Smooth muscle cell (in vitro differentiated cells): ENCODE data around the gene CRTC3. TPM values are rescaled to one million over a fixed set of nuclear protein-coding genes. Genes with fewer than 3 reads are reported as not detected.

Source experiments
- DNase-seq: peaks from one replicate; lab custom pipeline; 2025; ENCODE audit not compliant: unreplicated experiment; lab: John Stamatoyannopoulos, UW
- H2AFZ ChIP-seq: fragments of 200-600 bp; sonication (generic); 2 replicates; pipeline ENCODE4 v1.6.0; 2016; ENCODE audit warnings: antibody characterized with exemption, low read depth, mild to moderate bottlenecking
- H3F3A ChIP-seq: fragments of 200-600 bp; sonication (generic); 2 replicates; pipeline ENCODE4 v1.6.0; 2017; ENCODE audit warnings: antibody characterized with exemption, low read depth
- H3K27ac ChIP-seq: fragments of 200-600 bp; sonication (generic); 2 replicates; pipeline ENCODE4 v1.5.1; 2016; ENCODE audit warnings: low read depth, mild to moderate bottlenecking
- H3K27me3 ChIP-seq: fragments of 200-600 bp; sonication (generic); 2 replicates; pipeline ENCODE4 v1.6.1; 2016; ENCODE audit warnings: low read depth, mild to moderate bottlenecking
- H3K36me3 ChIP-seq: fragments of 200-600 bp; sonication (generic); 2 replicates; pipeline ENCODE4 v1.5.1; 2016; ENCODE audit warnings: low read depth
- H3K4me1 ChIP-seq: fragments of 200-600 bp; sonication (generic); 2 replicates; pipeline ENCODE4 v1.5.1; 2016; ENCODE audit warnings: low read depth
- H3K4me2 ChIP-seq: fragments of 200-600 bp; sonication (generic); 2 replicates; pipeline ENCODE4 v1.6.0; 2016; ENCODE audit warnings: mild to moderate bottlenecking
- H3K4me3 ChIP-seq: fragments of 200-600 bp; sonication (generic); 2 replicates; pipeline ENCODE4 v1.5.1; 2016; ENCODE audit warnings: mild to moderate bottlenecking
- H3K79me2 ChIP-seq: fragments of 200-600 bp; sonication (generic); 2 replicates; pipeline ENCODE4 v1.6.0; 2016; ENCODE audit warnings: low read depth, mild to moderate bottlenecking
- H3K9ac ChIP-seq: fragments of 200-600 bp; sonication (generic); 2 replicates; pipeline ENCODE4 v1.6.0; 2016; ENCODE audit warnings: low read depth
- H3K9me3 ChIP-seq: fragments of 200-600 bp; sonication (generic); replicated peaks from 2 replicates; pipeline ENCODE4 v1.5.1; 2016; ENCODE audit warnings: low read depth
- H4K20me1 ChIP-seq: fragments of 200-600 bp; sonication (generic); 2 replicates; pipeline ENCODE4 v1.6.0; 2016; ENCODE audit warnings: low read depth
- CTCF ChIP-seq: fragments of 200-600 bp; sonication (generic); IDR thresholded peaks from 2 replicates; pipeline ENCODE4 v1.5.1; 2017; ENCODE audit warnings: borderline replicate concordance, mild to moderate bottlenecking, antibody characterized with exemption; ENCODE audit not compliant: insufficient read depth, poor library complexity, severe bottlenecking
- WGBS: methylation state at CpG from one replicate; pipeline ENCODE4 v1.1.7; 2016; ENCODE audit warnings: low lambda C conversion rate; 5-methylcytosine and 5-hydroxymethylcytosine counted together
- polyA plus RNA-seq: library from polyadenylated mRNA; unstranded; fragments of >200 nt; fragmentation: Nextera tagmentation; extraction: Ambion mirVana; gene quantifications from 2 replicates; pipeline ENCODE4 v1.2.1, GENCODE V29; 2016
- total RNA-seq: library from RNA; depleted of rRNA; stranded (reverse); fragments of >200 nt; gene quantifications from 2 replicates; pipeline ENCODE4 v1.2.3, GENCODE V29; 2014

Gene CRTC3
- total and polyA plus RNA-seq, 2 experiments from 2014 or later: 12.2 to 12.5 TPM

- Histone ChIP-seq H3K9me3 (no peaks in the 10 kb centered on the region), H3K79me2 (no peaks in the 10 kb centered on the region), H4K20me1 (no peaks in the 10 kb centered on the region), H3K4me1 (no peaks in the 10 kb centered on the region), H3K36me3 (no peaks in the 10 kb centered on the region), H3K4me2 (peak overlapping the region; percentile 37), H2AFZ (no peak overlapping the region), H3K9ac (peak overlapping the region; percentile 41), H3K4me3 (no peak overlapping the region), H3K27me3 (no peaks in the 10 kb centered on the region), H3K27ac (peak overlapping the region; percentile 81), H3F3A (no peaks in the 10 kb centered on the region)
- TF ChIP-seq CTCF: no peak
- DNase-seq: no peak
- 47% methylated on average over 5 of the region's 5 CpGs for WGBS
These were observed 87.4 kb downstream of the CRTC3 start for GRCh38 chr15:90617171-90617570.

- no peak for DNase-seq
- H3K4me3 ChIP-seq: no peak overlapping the region
- H4K20me1 ChIP-seq: no peaks in the 10 kb centered on the region
- no peaks in the 10 kb centered on the region for H3K27me3 ChIP-seq
- no peak for TF ChIP-seq CTCF
- H3F3A ChIP-seq: no peaks in the 10 kb centered on the region
- H3K4me2 ChIP-seq: peak overlapping the region; percentile 37
- H3K27ac ChIP-seq: peak overlapping the region; percentile 81
- no peaks in the 10 kb centered on the region for H3K36me3 ChIP-seq
- no peaks in the 10 kb centered on the region for H3K4me1 ChIP-seq
- no peaks in the 10 kb centered on the region for H3K79me2 ChIP-seq
- no peaks in the 10 kb centered on the region for H3K9me3 ChIP-seq
- no peak overlapping the region for H2AFZ ChIP-seq
- WGBS: 79% methylated on average over 7 of the region's 7 CpGs
- peak overlapping the region; percentile 41 for H3K9ac ChIP-seq
These were observed 88.0 kb downstream of the CRTC3 start for GRCh38 chr15:90617668-90618097.

GRCh38 chr15:90618330-90619125, 88.8 kb downstream of the CRTC3 start:
- no peak overlapping the region for H3K9ac ChIP-seq
- H3K36me3 ChIP-seq: no peaks in the 10 kb centered on the region
- no peaks in the 10 kb centered on the region for H4K20me1 ChIP-seq
- H3K9me3 ChIP-seq: no peaks in the 10 kb centered on the region
- no peaks in the 10 kb centered on the region for H3K27me3 ChIP-seq
- H3K79me2 ChIP-seq: no peaks in the 10 kb centered on the region
- no peak for TF ChIP-seq CTCF
- H3F3A ChIP-seq: no peaks in the 10 kb centered on the region
- no peak overlapping the region for H3K4me3 ChIP-seq
- H3K4me2 ChIP-seq: no peak overlapping the region
- no peak for DNase-seq
- H3K4me1 ChIP-seq: no peaks in the 10 kb centered on the region
- WGBS: over 99% methylated on average over 4 of the region's 4 CpGs
- no peak overlapping the region for H2AFZ ChIP-seq
- no peak overlapping the region for H3K27ac ChIP-seq

GRCh38 chr15:90619468-90619867, 89.7 kb downstream of the CRTC3 start:
- Histone ChIP-seq H3K9ac (no peak overlapping the region), H4K20me1 (no peaks in the 10 kb centered on the region), H3K27ac (no peak overlapping the region), H3K4me1 (no peaks in the 10 kb centered on the region), H3F3A (no peaks in the 10 kb centered on the region), H3K9me3 (no peaks in the 10 kb centered on the region), H3K79me2 (no peaks in the 10 kb centered on the region), H3K4me2 (no peak overlapping the region), H3K27me3 (no peaks in the 10 kb centered on the region), H3K4me3 (no peak overlapping the region), H3K36me3 (no peaks in the 10 kb centered on the region), H2AFZ (no peak overlapping the region)
- no peak for TF ChIP-seq CTCF
- no peak for DNase-seq
- 95% methylated on average over 9 of the region's 9 CpGs for WGBS
